DMS 273 treated with DMSO at 0.1 percent for 48 hours (cell line): Measurements from ENCODE around the gene CCL18.
"Not testable (repeated sequence)": the region's sequence is repeated elsewhere in the genome, so short reads cannot be mapped to it uniquely, and the experiment has no call there.

Experiments
- DNase-seq: peaks from one replicate; lab custom pipeline; 2025; lab: John Stamatoyannopoulos, UW

CCL18 gene

GRCh38 chr17:36071751-36072150 lies 7.7 kb downstream of the CCL18 start:
- DNase-seq: no peak

GRCh38 chr17:36072431-36073121 lies 8.5 kb downstream of the CCL18 start:
- no peak for DNase-seq

GRCh38 chr17:36074365-36074764 lies 10.3 kb downstream of the CCL18 start:
- no peak for DNase-seq

GRCh38 chr17:36081681-36082471 lies 17.8 kb downstream of the CCL18 start:
- not testable (repeated sequence) for DNase-seq

GRCh38 chr17:36082482-36083120 lies 18.5 kb downstream of the CCL18 start:
- not testable (repeated sequence) for DNase-seq

- DNase-seq: not testable (repeated sequence)
These were observed 19.6 kb downstream of the CCL18 start for GRCh38 chr17:36083691-36084090.

GRCh38 chr17:36085765-36086164 lies 21.7 kb downstream of the CCL18 start:
- no peak for DNase-seq

- no peak for DNase-seq
These were observed 22.7 kb downstream of the CCL18 start for GRCh38 chr17:36086791-36087190.

- DNase-seq: not testable (repeated sequence)
These were observed 23.4 kb downstream of the CCL18 start for GRCh38 chr17:36087471-36087870.

- not testable (repeated sequence) for DNase-seq
These were observed 24.0 kb downstream of the CCL18 start for GRCh38 chr17:36087897-36088572.

- no peak for DNase-seq
These were observed 24.7 kb downstream of the CCL18 start for GRCh38 chr17:36088670-36089338.

GRCh38 chr17:36089339-36089865 lies 25.3 kb downstream of the CCL18 start:
- no peak for DNase-seq

- no peak for DNase-seq
These were observed 26.1 kb downstream of the CCL18 start, which contains the start of gene CCL3 for GRCh38 chr17:36089888-36090836. Gene CCL3, minus strand, starts transcription at chr17:36090143. Its CDS starts 85 bp downstream, at chr17:36090058.

GRCh38 chr17:36092230-36092629 lies 28.2 kb downstream of the CCL18 start:
- no peak for DNase-seq

GRCh38 chr17:36092715-36093114 lies 28.6 kb downstream of the CCL18 start:
- DNase-seq: not testable (repeated sequence)

- no peak for DNase-seq
These were observed 30.2 kb downstream of the CCL18 start for GRCh38 chr17:36094232-36094631.

GRCh38 chr17:36094746-36095145 lies 30.7 kb downstream of the CCL18 start:
- no peak for DNase-seq

- DNase-seq: no peak
These were observed 31.9 kb downstream of the CCL18 start for GRCh38 chr17:36095992-36096391.

- DNase-seq: not testable (repeated sequence)
These were observed 34.9 kb downstream of the CCL18 start for GRCh38 chr17:36099004-36099403.

- not testable (repeated sequence) for DNase-seq
These were observed 39.4 kb downstream of the CCL18 start, which contains the start of gene CCL4 for GRCh38 chr17:36103401-36103975. Gene CCL4, plus strand, starts transcription at chr17:36103827. Its CDS starts 79 bp downstream, at chr17:36103906.
